ENCODE measurements around the gene ARV1.
"Not testable (repeated sequence)": the region's sequence is repeated elsewhere in the genome, so short reads cannot be mapped to it uniquely, and the experiment has no call there.

ARV1 gene

GRCh38 chr1:230977761-230978490 lies 968 bp upstream of the ARV1 start:
- DNase-seq = peak; percentile 37

- DNase-seq = no peak
Observed at GRCh38 chr1:230979389-230979716, 459 bp downstream of the ARV1 start.

GRCh38 chr1:230979952-230980351 lies 1.1 kb downstream of the ARV1 start:
- DNase-seq = no peak

GRCh38 chr1:230982696-230983095 lies 3.8 kb downstream of the ARV1 start:
- DNase-seq = no peak

DNA sequence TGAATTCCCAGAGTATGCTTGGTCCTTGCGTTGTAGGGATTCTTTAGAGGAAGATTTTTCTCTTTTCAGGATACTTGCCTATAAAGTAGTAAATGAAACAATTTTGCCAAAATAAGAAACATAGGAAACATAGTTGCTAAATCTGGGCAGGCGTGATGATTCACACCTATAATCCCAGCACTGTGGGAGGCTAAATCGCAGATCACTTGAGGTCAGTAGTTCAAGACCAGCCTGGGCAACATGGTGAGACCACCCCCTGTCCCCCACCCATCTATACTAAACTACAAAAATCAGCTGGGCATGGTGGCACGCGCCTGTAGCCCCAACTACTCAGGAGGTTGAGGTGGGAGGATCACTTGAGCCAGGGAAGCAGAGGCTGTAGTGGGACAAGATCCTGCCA lies 4.9 kb downstream of the ARV1 start:
- DNase-seq = no peak

- DNase-seq = not testable (repeated sequence)
Observed at GRCh38 chr1:230984622-230985515, 6.0 kb downstream of the ARV1 start.

DNA sequence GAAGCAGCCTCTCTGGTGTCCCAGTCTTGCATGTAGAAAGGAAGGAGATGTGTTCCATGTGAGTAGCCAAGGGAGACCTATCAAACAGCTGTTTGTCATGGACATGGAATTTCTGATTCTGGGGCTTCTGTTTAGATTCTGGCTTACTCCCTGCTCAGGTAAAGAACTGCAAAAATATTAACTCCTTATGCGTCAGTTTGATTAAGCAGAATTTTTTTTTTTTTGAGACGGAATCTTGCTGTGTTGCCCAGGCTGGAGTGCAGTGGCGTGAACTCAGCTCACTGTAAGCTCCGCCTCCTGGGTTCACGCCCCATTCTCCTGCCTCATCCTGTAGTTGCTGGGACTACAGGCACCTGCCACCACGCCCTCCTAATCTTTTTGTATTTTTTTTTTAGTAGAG lies 6.8 kb downstream of the ARV1 start:
- no peak for DNase-seq

GRCh38 chr1:230986976-230987375 lies 8.1 kb downstream of the ARV1 start:
- DNase-seq = no peak

DNA sequence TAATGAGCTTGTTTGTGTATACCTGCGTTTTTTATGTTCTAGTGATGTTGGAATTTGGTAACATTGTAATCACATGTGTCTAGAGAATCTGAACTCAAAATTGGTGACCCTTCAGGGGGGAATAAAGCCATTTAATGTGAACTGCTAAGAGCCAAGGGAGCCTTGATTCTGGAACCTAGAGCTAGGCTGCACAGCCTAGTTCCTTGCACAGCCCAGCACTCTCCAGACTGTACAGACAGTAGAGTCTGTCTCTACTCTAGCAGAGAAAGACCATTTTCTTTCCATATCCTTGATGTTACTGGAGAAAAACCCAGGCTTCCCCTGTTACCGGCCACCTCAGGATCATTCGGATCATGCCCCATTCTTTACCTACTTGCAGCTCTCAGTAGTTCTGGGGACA lies 8.6 kb downstream of the ARV1 start:
- no peak for DNase-seq

GRCh38 chr1:230992100-230992774 lies 13.3 kb downstream of the ARV1 start:
- DNase-seq = no peak

GRCh38 chr1:230994860-230995259 lies 16.0 kb downstream of the ARV1 start:
- no peak for DNase-seq

- no peak for DNase-seq
Observed at GRCh38 chr1:231000201-231000600, 21.3 kb downstream of the ARV1 start.

DNA sequence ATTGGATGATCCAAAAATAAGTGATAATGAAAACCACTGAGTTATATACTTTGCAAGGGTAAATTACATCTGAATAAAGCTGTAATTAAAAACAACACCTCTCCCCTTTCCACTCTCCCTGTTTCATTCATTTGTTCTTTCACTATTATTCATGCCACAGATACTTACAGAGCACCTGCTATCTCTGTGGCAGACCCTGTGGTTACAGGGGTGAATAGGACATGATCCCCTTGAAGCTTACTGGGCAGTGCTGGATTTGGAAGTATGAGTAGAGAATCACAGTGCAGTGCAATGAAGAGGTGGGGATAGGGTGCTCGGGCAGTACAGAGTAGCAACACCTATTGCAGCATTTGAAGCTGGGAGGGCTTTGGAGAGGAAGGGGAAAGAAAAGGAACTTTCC lies 21.7 kb downstream of the ARV1 start:
- DNase-seq = no peak

GRCh38 chr1:231001892-231002291 lies 23.0 kb downstream of the ARV1 start:
- DNase-seq = no peak

GRCh38 chr1:231007535-231007934 lies 28.6 kb downstream of the ARV1 start:
- not testable (repeated sequence) for DNase-seq

GRCh38 chr1:231011360-231011759 lies 32.5 kb downstream of the ARV1 start:
- DNase-seq = no peak

DNA sequence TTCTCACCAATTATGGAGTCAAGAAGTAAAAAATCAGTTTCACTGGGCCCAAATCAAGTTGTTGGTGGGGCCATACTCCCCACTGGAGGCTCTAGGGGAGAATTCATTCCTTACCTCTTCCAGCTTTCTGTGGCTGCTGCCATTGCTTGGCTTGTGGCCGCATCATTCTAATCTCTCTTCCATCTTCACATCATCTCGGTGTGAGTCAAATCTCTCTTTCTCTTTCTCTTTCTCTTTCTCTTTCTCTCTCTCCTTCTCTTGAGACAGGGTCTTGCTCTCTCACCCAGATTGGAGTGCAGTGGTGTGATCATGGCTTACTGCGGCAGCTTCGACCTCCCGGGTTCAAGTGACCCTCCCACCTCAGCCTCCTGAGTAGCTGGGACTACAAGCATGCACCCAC lies 33.1 kb downstream of the ARV1 start:
- DNase-seq = no peak

- no peak for DNase-seq
Observed at GRCh38 chr1:231013391-231014015, 34.6 kb downstream of the ARV1 start.

DNA sequence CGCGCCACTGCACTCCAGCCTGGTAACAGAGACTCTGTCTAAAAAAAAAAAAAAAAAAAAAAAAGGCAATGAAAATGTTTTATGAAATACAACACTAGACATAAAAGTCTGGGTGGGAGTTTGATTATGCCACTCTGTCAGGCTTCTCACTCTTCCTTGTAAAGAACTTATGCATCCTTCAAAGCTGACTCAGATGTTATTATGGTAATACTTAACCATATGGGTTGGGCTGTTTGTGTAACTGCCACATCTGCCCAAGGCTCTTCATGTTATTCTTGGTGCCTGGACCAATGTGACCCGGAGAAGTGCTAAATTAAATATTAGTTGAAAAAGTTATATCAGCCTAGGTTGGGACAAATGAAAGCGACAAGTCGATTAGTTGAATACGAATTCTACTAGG lies 37.3 kb downstream of the ARV1 start:
- DNase-seq = no peak

DNA sequence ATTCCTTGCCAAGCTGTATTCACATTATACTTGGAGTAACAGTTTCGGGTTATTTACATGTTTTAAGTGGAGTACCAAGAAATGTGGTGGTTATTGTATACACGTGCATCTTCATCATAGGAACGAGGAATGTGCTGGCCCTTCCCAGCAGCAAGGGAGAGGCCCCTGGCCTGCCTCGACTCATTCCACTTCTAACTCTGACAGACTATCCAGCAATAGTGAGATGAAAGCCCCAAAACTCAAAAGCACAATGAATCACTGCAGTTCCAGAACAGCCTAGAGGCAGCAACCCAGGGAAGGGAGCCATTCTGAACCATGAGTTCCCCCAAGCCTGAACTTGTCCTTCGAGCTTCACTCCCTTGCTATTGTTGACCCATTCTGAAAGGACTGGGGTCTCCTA lies 38.1 kb downstream of the ARV1 start:
- DNase-seq = no peak

- DNase-seq = no peak
Observed at GRCh38 chr1:231019711-231020110, 40.8 kb downstream of the ARV1 start.

GRCh38 chr1:231020139-231020601 lies 41.3 kb downstream of the ARV1 start:
- DNase-seq = no peak

GRCh38 chr1:231020816-231021215 lies 41.9 kb downstream of the ARV1 start:
- no peak for DNase-seq
